A549 (cell line): Measurements from ENCODE around the gene GNB1. TPM values are rescaled to one million over a fixed set of nuclear protein-coding genes. Genes with fewer than 3 reads are reported as not detected.
A peak's percentile ranks its signal among the peaks of the same experiment; 100 is the strongest.
"Not testable (repeated sequence)": the region's sequence is repeated elsewhere in the genome, so short reads cannot be mapped to it uniquely, and the experiment has no call there.

ENCODE experiments used
- ATAC-seq, 2 experiments: fragments of 200-7000 bp in 1 of 2; fragments of >200 bp in 1 of 2; cut with Nextera tagmentation in 1 of 2; cut with Tn5 transposase in 1 of 2; 3 replicates each; pipeline versions ENCODE4 v1.8.0 to v1.9.1; 2018 to 2020; ENCODE audit warnings: mild to moderate bottlenecking in 1 of 2, moderate library complexity in 1 of 2
- CTCF ChIA-PET: fragments of 300-600 bp; sonication (Branson Sonifier 250); formaldehyde crosslinking; extraction: SDS; loops from one replicate; lab custom pipeline; 2021; ENCODE audit warnings: antibody characterized with exemption, inconsistent platforms; lab: Yijun Ruan, JAX
- POLR2A ChIA-PET: fragments of 350-600 bp; formaldehyde crosslinking; extraction: SDS; loops from one replicate; lab custom pipeline; 2021; ENCODE audit warnings: antibody characterized with exemption, inconsistent platforms; lab: Yijun Ruan, JAX
- DNase-seq, 2 experiments: peaks; one replicate each; pipeline versions ENCODE4 v3.0.0 to v3.0.0-alpha.2; 2011 to 2016; ENCODE audit warnings: low read depth in 1 of 2, low spot score in 1 of 2
- FAIRE-seq: peaks from 2 replicates; lab custom pipeline; 2011; peaks lifted over from hg19 to GRCh38; lab: Jason Lieb, UNC
- H3K27ac ChIP-seq, 2 experiments: fragments of >200 bp; sonication (Bioruptor Twin); formaldehyde crosslinking; 3 replicates each; pipeline ENCODE4 v1.5.1; 2016 to 2017
- H3K4me1 ChIP-seq: fragments of >200 bp; sonication (Bioruptor Twin); formaldehyde crosslinking; 3 replicates; pipeline ENCODE4 v1.6.1; 2016
- H3K4me2 ChIP-seq: fragments of >200 bp; sonication (Bioruptor Twin); formaldehyde crosslinking; 3 replicates; pipeline ENCODE4 v1.6.1; 2016
- H3K4me3 ChIP-seq: fragments of >200 bp; sonication (Bioruptor Twin); formaldehyde crosslinking; 3 replicates; pipeline ENCODE4 v1.5.1; 2016
- H3K9me3 ChIP-seq: fragments of >200 bp; sonication (Bioruptor Twin); formaldehyde crosslinking; 3 replicates; pipeline ENCODE4 v1.6.1; 2016
- ATOH8 ChIP-seq: fragments of 250-450 bp; sonication (Bioruptor Pico); IDR thresholded peaks from 2 replicates; pipeline ENCODE4 v1.5.0; 2020; ENCODE audit warnings: low read depth, mild to moderate bottlenecking, moderate library complexity
- BHLHE40 ChIP-seq: IDR thresholded peaks from 2 replicates; pipeline ENCODE4 v1.6.1; 2012; ENCODE audit warnings: low read depth, low read length, inconsistent platforms
- CBX2 ChIP-seq: fragments of 200-600 bp; sonication (generic); IDR thresholded peaks from 2 replicates; pipeline ENCODE4 v1.6.1; 2016; ENCODE audit warnings: low read depth, mild to moderate bottlenecking, borderline replicate concordance
- CEBPB ChIP-seq, 2 experiments: fragments of >200 bp in 1 of 2; sonication (Bioruptor Twin) in 1 of 2; formaldehyde crosslinking in 1 of 2; IDR thresholded peaks; 2 replicates each; pipeline ENCODE4 v1.6.1; 2012 to 2016
- FOSL2 ChIP-seq, 2 experiments: fragments of 450-650 bp in 1 of 2; fragments of >200 bp in 1 of 2; sonication (Bioruptor Twin) in 1 of 2; formaldehyde crosslinking; IDR thresholded peaks; 2 replicates each; pipeline versions ENCODE4 v1.5.0 to v1.6.1; 2016 to 2020; ENCODE audit warnings: mild to moderate bottlenecking in 1 of 2, moderate library complexity in 1 of 2
- FOXS1 ChIP-seq: fragments of 250-450 bp; sonication (Bioruptor Pico); IDR thresholded peaks from 2 replicates; pipeline ENCODE4 v1.5.0; 2020; ENCODE audit warnings: mild to moderate bottlenecking, moderate library complexity
- KDM1A ChIP-seq: fragments of 200-600 bp; sonication (generic); IDR thresholded peaks from 2 replicates; pipeline ENCODE4 v1.6.1; 2016; ENCODE audit warnings: low read depth, mild to moderate bottlenecking
- KDM5A ChIP-seq: fragments of 200-600 bp; sonication (generic); IDR thresholded peaks from 2 replicates; pipeline ENCODE4 v1.6.1; 2016; ENCODE audit warnings: antibody characterized with exemption, mild to moderate bottlenecking
- MAFK ChIP-seq: fragments of 450-650 bp; IDR thresholded peaks from 2 replicates; pipeline ENCODE4 v1.6.1; 2014; ENCODE audit not compliant: partially characterized antibody
- MAX ChIP-seq: IDR thresholded peaks from 2 replicates; pipeline ENCODE4 v1.6.1; 2012
- POLR2AphosphoS2 ChIP-seq: conservative IDR thresholded peaks from 2 replicates; pipeline ENCODE4 v1.6.1; 2012; ENCODE audit warnings: low read length, improper control_type of control experiment, inconsistent platforms
- REST ChIP-seq: fragments of 200-600 bp; sonication (generic); IDR thresholded peaks from 2 replicates; pipeline ENCODE4 v1.6.1; 2016; ENCODE audit warnings: antibody characterized with exemption, mild to moderate bottlenecking, moderate library complexity
- TP53 ChIP-seq: fragments of 250-450 bp; sonication (Bioruptor Pico); IDR thresholded peaks from 2 replicates; pipeline ENCODE4 v1.5.0; 2021; ENCODE audit warnings: mild to moderate bottlenecking, moderate library complexity
- ZNF302 ChIP-seq: fragments of 250-450 bp; sonication (Bioruptor Pico); IDR thresholded peaks from 2 replicates; pipeline ENCODE4 v1.9.0; 2021; ENCODE audit warnings: inconsistent platforms, mild to moderate bottlenecking, moderate library complexity
- WGBS: methylation state at CpG from one replicate; pipeline ENCODE4 v1.1.6; 2017; ENCODE audit errors: missing lambda C conversion rate; 5-methylcytosine and 5-hydroxymethylcytosine counted together
- polyA plus RNA-seq, 4 experiments: library from polyadenylated mRNA; depleted of rRNA in 3 of 4; stranded (reverse); fragments of >200 nt; fragmentation: RNase III in 1 of 4; extraction: RNeasy Plus Mini Kit Qiagen cat#74134 plus additional on column Dnase treatment in 1 of 4; gene quantifications; 2 replicates in 3 of 4; 3 replicates in 1 of 4; pipeline ENCODE4 v1.2.3, GENCODE V29; 2011 to 2017

The GNB1 gene
- polyA plus RNA-seq, 2 of the 4 experiments (the other 2 are of a cell fraction), result 159 to 270 TPM

GRCh38 chr1:1861339-1861730, 29.6 kb downstream of the GNB1 start:
- Histone ChIP-seq H3K4me2 (no peak overlapping the region), H3K27ac (no peak overlapping the region), H3K4me3 (no peak overlapping the region), H3K4me1 (peaks cover 56% of the 10 kb centered on the region), H3K9me3 (no peaks in the 10 kb centered on the region)
- CTCF ChIA-PET, result interaction anchor here (1.2 to 1.9 kb wide), 3 partner anchors 40 to 72 kb away, joined by 3 to 8 read pairs (median 3); no protein-coding TSS in a partner anchor
- WGBS, result 93% methylated on average over 1 of the region's 1 CpG
- DNase-seq, result no peak
- TF ChIP-seq KDM5A (no peak), BHLHE40 (no peak), CEBPB (IDR thresholded peaks at IDR 0.05) (no peak), ATOH8 (CRISPR knock-in tag) (no peak), CBX2 (no peak), FOXS1 (no peak), TP53 (CRISPR knock-in tag) (no peak), REST (no peak), ZNF302 (CRISPR knock-in tag) (no peak), POLR2AphosphoS2 (no peak), KDM1A (no peak)
- FAIRE-seq, result no peak
- POLR2A ChIA-PET, result no interaction called here
- ATAC-seq, result no peak

- not testable (repeated sequence) for FAIRE-seq, H3K9me3 ChIP-seq
Observed at GRCh38 chr1:1859970-1860697, 30.8 kb downstream of the GNB1 start.

GRCh38 chr1:1858382-1859086, 32.4 kb downstream of the GNB1 start:
- Histone ChIP-seq H3K4me1 (peaks cover 62% of the 10 kb centered on the region), H3K27ac (peak overlapping the region; percentile 56 to 82)
- FAIRE-seq, result no peak

More at GRCh38 chr1:1859970-1860697, 30.8 kb downstream of the GNB1 start:
- WGBS, result 84% methylated on average over 8 of the region's 8 CpGs
- H3K4me3 ChIP-seq, DNase-seq, ATAC-seq, POLR2A ChIA-PET: not testable (repeated sequence)
- Histone ChIP-seq H3K4me1 (peaks cover 56% of the 10 kb centered on the region), H3K4me2 (peak overlapping the region; percentile 80), H3K27ac (peak overlapping the region; percentile 56 to 82; a peak in 5 of 6 replicates)
- CTCF ChIA-PET, result interaction anchor here (0.6 to 1.4 kb wide), 3 partner anchors 16 to 181 kb away, joined by 3 read pairs; no protein-coding TSS in a partner anchor

More at GRCh38 chr1:1858382-1859086, 32.4 kb downstream of the GNB1 start:
- TF ChIP-seq MAX, result no peak
- TF ChIP-seq MAFK, result peak; percentile 62
- TF ChIP-seq FOSL2 (IDR thresholded peaks at IDR 0.05), result no peak
- TF ChIP-seq FOSL2 (CRISPR knock-in tag; IDR thresholded peaks at IDR 0.05), result peak; percentile 23; the same call in 1 of the 2 replicates
- ChIA-PET CTCF (interaction anchor here (0.7 to 1.4 kb wide), 3 partner anchors 11 to 27 kb away, joined by 3 to 4 read pairs (median 3); no protein-coding TSS in a partner anchor), POLR2A (no interaction called here)
- H3K4me3 ChIP-seq, result peak overlapping the region; percentile 12; the same call in 1 of the 3 replicates
- DNase-seq (peak; percentile 62 to 73), ATAC-seq (peak; percentile 72 to 81)
- H3K4me2 ChIP-seq, result peak overlapping the region; percentile 80
- H3K9me3 ChIP-seq, result no peaks in the 10 kb centered on the region
- WGBS, result 43% methylated on average over 7 of the region's 9 CpGs
